K562 (cell line): Measurements from ENCODE around the gene TAF3. TPM values are rescaled to one million over a fixed set of nuclear protein-coding genes. Genes with fewer than 3 reads are reported as not detected.

Source experiments
- ATAC-seq: fragments of 200-7000 bp; cut with Tn5 transposase; 3 replicates; pipeline ENCODE4 v1.9.1; 2020; ENCODE audit warnings: moderate library complexity
- BruUV-seq: library from RNA; stranded (reverse); fragments of 400-500 nt; replicated peaks from 2 replicates; lab custom pipeline; 2021; lab: Mats Ljungman, UMichigan
- CTCF ChIA-PET: fragments of 300-600 bp; formaldehyde crosslinking; extraction: SDS; loops from one replicate; lab custom pipeline; 2021; ENCODE audit warnings: low intra/inter-chr PET ratio; lab: Yijun Ruan, JAX
- POLR2A ChIA-PET: fragments of 300-600, 350-650 bp; sonication (Branson Sonifier 250); formaldehyde crosslinking; extraction: SDS; loops from one replicate; lab custom pipeline; 2021; ENCODE audit warnings: antibody characterized with exemption, inconsistent platforms; lab: Yijun Ruan, JAX
- DNase-seq, 4 experiments: peaks; one replicate each; pipeline versions ENCODE4 v3.0.0 to v3.0.0-alpha.2; 2011 to 2018; ENCODE audit warnings: low spot score in 3 of 4, mixed read lengths in 3 of 4; ENCODE audit errors: extremely low read depth in 1 of 4
- FAIRE-seq: peaks from 2 replicates; lab custom pipeline; 2011; peaks lifted over from hg19 to GRCh38; lab: Jason Lieb, UNC
- H2AFZ ChIP-seq: 2 replicates; pipeline ENCODE4 v1.6.0; 2011; ENCODE audit warnings: low read depth, low read length, control low read depth, inconsistent platforms
- H3K27ac ChIP-seq: fragments of 200-600 bp; 3 replicates; pipeline ENCODE4 v1.8.0; 2011; ENCODE audit warnings: low read depth, mild to moderate bottlenecking, control low read depth, inconsistent platforms, low read length, moderate library complexity, mixed read lengths; ENCODE audit errors: extremely low read depth
- H3K27me3 ChIP-seq, 2 experiments: fragments of 300-600 bp in 1 of 2; 2 replicates in 1 of 2; 3 replicates in 1 of 2; pipeline versions ENCODE4 v1.6.0 to v1.8.0; 2011; ENCODE audit warnings: inconsistent platforms in 2 of 2, low read length in 2 of 2, mild to moderate bottlenecking in 1 of 2, mixed read lengths in 1 of 2, moderate library complexity in 1 of 2; ENCODE audit not compliant: control insufficient read depth in 2 of 2, insufficient read depth in 2 of 2
- H3K36me3 ChIP-seq: fragments of 300-600 bp; 3 replicates; pipeline ENCODE4 v1.8.0; 2011; ENCODE audit warnings: mild to moderate bottlenecking, low read length, inconsistent platforms; ENCODE audit not compliant: control insufficient read depth, insufficient read depth
- H3K4me1 ChIP-seq, 2 experiments: fragments of 200-600 bp in 1 of 2; replicated peaks in 1 of 2; 2 replicates in 1 of 2; 3 replicates in 1 of 2; pipeline versions ENCODE4 v1.5.1 to v1.8.0; 2011; ENCODE audit warnings: inconsistent platforms in 2 of 2, low read length in 2 of 2, mild to moderate bottlenecking in 1 of 2, mixed read lengths in 1 of 2, moderate library complexity in 1 of 2; ENCODE audit not compliant: control insufficient read depth in 2 of 2, insufficient read depth in 2 of 2
- H3K4me2 ChIP-seq: 2 replicates; pipeline ENCODE4 v1.6.1; 2011; ENCODE audit warnings: low read length, control low read depth, inconsistent platforms, mixed read lengths; ENCODE audit not compliant: insufficient read depth
- H3K4me3 ChIP-seq: fragments of 200-600 bp; sonication (generic), shearing (Covaris generic); 2 replicates; pipeline ENCODE4 v1.5.1; 2016; ENCODE audit warnings: control low read depth, inconsistent platforms
- H3K79me2 ChIP-seq: fragments of 200-600 bp; 3 replicates; pipeline ENCODE4 v1.8.0; 2011; ENCODE audit warnings: low read length, inconsistent platforms; ENCODE audit not compliant: control insufficient read depth, insufficient read depth
- H3K9ac ChIP-seq, 2 experiments: 2 replicates each; pipeline versions ENCODE4 v1.6.0 to v1.6.1; 2011; ENCODE audit warnings: low read depth in 2 of 2, low read length in 2 of 2, control low read depth in 1 of 2, inconsistent platforms in 1 of 2, mild to moderate bottlenecking in 1 of 2, mixed read lengths in 1 of 2; ENCODE audit not compliant: insufficient read depth in 1 of 2
- H3K9me1 ChIP-seq: one replicate; pipeline ENCODE4 v1.6.0; 2011; ENCODE audit warnings: inconsistent platforms, mild to moderate bottlenecking, low read length, moderate library complexity; ENCODE audit not compliant: control insufficient read depth, insufficient read depth
- H3K9me3 ChIP-seq: replicated peaks from 2 replicates; pipeline ENCODE4 v1.5.1; 2011; ENCODE audit warnings: low read depth, low read length, inconsistent platforms; ENCODE audit not compliant: control insufficient read depth, insufficient read depth
- H4K20me1 ChIP-seq: replicated peaks from 2 replicates; pipeline ENCODE4 v1.6.1; 2011; ENCODE audit warnings: low read length, inconsistent platforms, mixed read lengths; ENCODE audit not compliant: control insufficient read depth, insufficient read depth
- BHLHE40 ChIP-seq: IDR thresholded peaks from 2 replicates; pipeline ENCODE4 v1.6.1; 2011; ENCODE audit warnings: low read length, improper control_type of control experiment
- CBFB ChIP-seq: sonication (generic); formaldehyde crosslinking; IDR thresholded peaks from 2 replicates; pipeline ENCODE4 v1.4.0; 2020; ENCODE audit warnings: mild to moderate bottlenecking, missing genetic modification reagents
- ELF4 ChIP-seq: fragments of 450-650 bp; formaldehyde crosslinking; IDR thresholded peaks from 2 replicates; pipeline ENCODE4 v1.4.0; 2022; ENCODE audit warnings: missing genetic modification characterization
- EP300 ChIP-seq: IDR thresholded peaks from 2 replicates; pipeline ENCODE4 v1.6.1; 2012; ENCODE audit warnings: low read length, improper control_type of control experiment
- GATAD2A ChIP-seq: fragments of 450-650 bp; IDR thresholded peaks from 2 replicates; pipeline ENCODE4 v1.6.1; 2017
- GTF2A2 ChIP-seq: IDR thresholded peaks from 2 replicates; pipeline ENCODE4 v1.6.1; 2016; ENCODE audit warnings: mild to moderate bottlenecking, missing genetic modification characterization, missing compliant biosample characterization
- KAT8 ChIP-seq: fragments of 450-650 bp; IDR thresholded peaks from 2 replicates; pipeline ENCODE4 v1.6.1; 2016; ENCODE audit warnings: low read depth, mild to moderate bottlenecking
- MAFF ChIP-seq: IDR thresholded peaks from 2 replicates; pipeline ENCODE4 v1.6.1; 2012; ENCODE audit warnings: low read length, improper control_type of control experiment
- MAZ ChIP-seq, 2 experiments: fragments of 450-650 bp in 1 of 2; sonication (generic) in 1 of 2; formaldehyde crosslinking; IDR thresholded peaks in 1 of 2; conservative IDR thresholded peaks in 1 of 2; 2 replicates each; pipeline versions ENCODE4 v1.4.0 to v1.5.0; 2020; ENCODE audit warnings: mild to moderate bottlenecking in 1 of 2, missing genetic modification reagents in 1 of 2
- MCM3 ChIP-seq: fragments of 450-650 bp; IDR thresholded peaks from 2 replicates; pipeline ENCODE4 v1.6.1; 2016
- MTA2 ChIP-seq: fragments of 450-650 bp; IDR thresholded peaks from 2 replicates; pipeline ENCODE4 v1.6.1; 2016; ENCODE audit warnings: low read depth
- MTF1 ChIP-seq: fragments of 250-450 bp; sonication (Bioruptor Pico); IDR thresholded peaks from 2 replicates; pipeline ENCODE4 v1.9.0; 2021; ENCODE audit warnings: moderate library complexity, mild to moderate bottlenecking, inconsistent platforms, borderline replicate concordance
- RBM25 ChIP-seq: fragments of 200-400 bp; formaldehyde crosslinking; IDR thresholded peaks from 2 replicates; pipeline ENCODE4 v1.6.1; 2018; ENCODE audit warnings: low read length, low read depth, moderate library complexity; ENCODE audit not compliant: severe bottlenecking
- RBM34 ChIP-seq: fragments of 200-400 bp; formaldehyde crosslinking; IDR thresholded peaks from 2 replicates; pipeline ENCODE4 v1.6.1; 2018; ENCODE audit warnings: low read length, borderline replicate concordance; ENCODE audit not compliant: insufficient read depth
- RNF2 ChIP-seq: sonication (generic); IDR thresholded peaks from 2 replicates; pipeline ENCODE4 v1.6.1; 2016
- TCF3 ChIP-seq: sonication (generic); formaldehyde crosslinking; IDR thresholded peaks from 2 replicates; pipeline ENCODE4 v1.4.0; 2020; ENCODE audit warnings: mild to moderate bottlenecking, missing genetic modification reagents
- ZBTB7A ChIP-seq: IDR thresholded peaks from 2 replicates; pipeline ENCODE4 v1.6.1; 2011; ENCODE audit warnings: low read depth, mild to moderate bottlenecking, low read length, moderate library complexity, borderline replicate concordance; ENCODE audit not compliant: control insufficient read depth
- ZKSCAN8 ChIP-seq: fragments of 200-800 bp; sonication (Bioruptor generic); IDR thresholded peaks from 2 replicates; pipeline ENCODE4 v1.6.1; 2016; ENCODE audit warnings: missing genetic modification characterization, missing compliant biosample characterization
- ZNF354B ChIP-seq: fragments of 250-450 bp; sonication (Bioruptor Pico); IDR thresholded peaks from 2 replicates; pipeline ENCODE4 v1.4.0; 2020
- ZNF695 ChIP-seq: fragments of 450-650 bp; formaldehyde crosslinking; IDR thresholded peaks from 2 replicates; pipeline ENCODE4 v1.4.0; 2020; ENCODE audit warnings: mild to moderate bottlenecking, moderate library complexity
- in situ Hi-C: fragments of 300-500 bp; cut with MboI; formaldehyde crosslinking; loops from 4 replicates; pipeline ENCODE4 v1.15.0; 2018; ENCODE audit warnings: inconsistent platforms, mixed read lengths
- intact Hi-C: fragments of 100-400 bp; cut with micrococcal nuclease; formaldehyde crosslinking; loops from 2 replicates; pipeline ENCODE4 v1.14.2; 2022
- polyA plus RNA-seq, 8 experiments: library from polyadenylated mRNA; depleted of rRNA in 4 of 8; stranded (reverse) in 5 of 8; unstranded in 3 of 8; fragments of >200 nt; fragmentation: Nextera tagmentation in 2 of 8; fragmentation: Illumina TruSeq in 1 of 8; extraction: Ambion mirVana in 2 of 8; extraction: Trizol in 1 of 8; gene quantifications; 2 replicates each; pipeline versions ENCODE4 v1.2.1 to v1.2.3, GENCODE V29; 2011 to 2014; ENCODE audit warnings: inconsistent platforms in 1 of 8, missing spikeins in 1 of 8
- total RNA-seq, 7 experiments: library from RNA; depleted of rRNA in 6 of 7; stranded (reverse); fragments of >200 nt in 6 of 7; fragmentation: Illumina TruSeq in 2 of 7; extraction: Trizol in 2 of 7; gene quantifications; 2 replicates each; pipeline versions ENCODE4 v1.2.1 to v1.2.3, GENCODE V29; 2011 to 2021; ENCODE audit warnings: low replicate concordance in 1 of 7
- TF ChIP-seq, protein P1 (sequence below), 2 experiments: fragments of 450-650 bp in 1 of 2; IDR thresholded peaks; 2 replicates each; pipeline ENCODE4 v1.6.1; 2011 to 2017; ENCODE audit warnings: low read depth in 2 of 2, antibody characterized with exemption in 1 of 2, borderline replicate concordance in 1 of 2, low read length in 1 of 2, mild to moderate bottlenecking in 1 of 2, mixed read lengths in 1 of 2; ENCODE audit not compliant: control insufficient read depth in 1 of 2
- TF ChIP-seq, protein P2 (sequence below): fragments of 250-450 bp; sonication (Bioruptor Pico); IDR thresholded peaks from 2 replicates; pipeline ENCODE4 v1.5.0; 2020; ENCODE audit warnings: mild to moderate bottlenecking, borderline replicate concordance

The TAF3 gene
- total and polyA plus RNA-seq, 9 of the 15 experiments (the other 6 are each of a cell fraction or from before 2014, with no cell fraction given) = 1.5 to 9.9 (median 4.1) TPM

DNA sequence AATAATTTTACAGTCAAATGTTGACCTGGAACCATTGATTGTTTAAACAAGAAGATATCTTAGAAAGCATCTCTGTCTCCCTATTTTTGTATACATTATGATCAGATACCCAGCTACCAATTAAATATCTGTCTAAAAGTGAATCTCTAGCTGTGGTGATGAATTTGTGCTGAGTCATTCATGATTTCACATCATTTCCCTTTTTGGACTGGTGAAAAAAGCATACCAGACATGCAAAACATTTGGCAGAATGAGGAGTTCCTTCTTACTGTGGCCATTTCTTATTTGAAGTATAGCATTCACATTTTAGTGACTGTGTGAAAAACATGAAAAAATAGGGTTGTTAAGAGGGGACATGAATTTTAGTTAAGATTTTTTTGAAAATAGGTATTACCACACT lies 138.2 kb downstream of the TAF3 start:
- DNase-seq (peak in 2 of 4 experiments; percentile 25 to 35), ATAC-seq (peak; percentile 65), FAIRE-seq (peak; percentile 61)
- Histone ChIP-seq H4K20me1 (no peaks in the 10 kb centered on the region), H3K27me3 (no peaks in the 10 kb centered on the region), H3K4me3 (no peak overlapping the region), H3K27ac (0 out of 3 replicates have a peak overlapping the region, but pooled peaks have one; percentile 17), H3K9me3 (no peaks in the 10 kb centered on the region), H3K4me1 (peaks cover 0 to 18% of the 10 kb centered on the region in 2 experiments; a peak in 4 of 5 replicates), H3K9me1 (no peaks in the 10 kb centered on the region), H3K4me2 (no peak overlapping the region), H3K79me2 (peaks cover 5% of the 10 kb centered on the region; the same call in 1 of the 3 replicates), H2AFZ (no peak overlapping the region), H3K36me3 (no peaks in the 10 kb centered on the region), H3K9ac (no peak overlapping the region)
- intact Hi-C loops = no loop called here
- BruUV-seq = no TSS peak
- in situ Hi-C loops = no loop called here
- CTCF ChIA-PET = no interaction called here
- POLR2A ChIA-PET = no interaction called here
- no peak for TF ChIP-seq BHLHE40
- TF ChIP-seq ZKSCAN8 (CRISPR knock-in tag) = no peak
- no peak for TF ChIP-seq GATAD2A
- TF ChIP-seq ZBTB7A = no peak
- TF ChIP-seq RBM25 = no peak
- TF ChIP-seq, protein P1, sequence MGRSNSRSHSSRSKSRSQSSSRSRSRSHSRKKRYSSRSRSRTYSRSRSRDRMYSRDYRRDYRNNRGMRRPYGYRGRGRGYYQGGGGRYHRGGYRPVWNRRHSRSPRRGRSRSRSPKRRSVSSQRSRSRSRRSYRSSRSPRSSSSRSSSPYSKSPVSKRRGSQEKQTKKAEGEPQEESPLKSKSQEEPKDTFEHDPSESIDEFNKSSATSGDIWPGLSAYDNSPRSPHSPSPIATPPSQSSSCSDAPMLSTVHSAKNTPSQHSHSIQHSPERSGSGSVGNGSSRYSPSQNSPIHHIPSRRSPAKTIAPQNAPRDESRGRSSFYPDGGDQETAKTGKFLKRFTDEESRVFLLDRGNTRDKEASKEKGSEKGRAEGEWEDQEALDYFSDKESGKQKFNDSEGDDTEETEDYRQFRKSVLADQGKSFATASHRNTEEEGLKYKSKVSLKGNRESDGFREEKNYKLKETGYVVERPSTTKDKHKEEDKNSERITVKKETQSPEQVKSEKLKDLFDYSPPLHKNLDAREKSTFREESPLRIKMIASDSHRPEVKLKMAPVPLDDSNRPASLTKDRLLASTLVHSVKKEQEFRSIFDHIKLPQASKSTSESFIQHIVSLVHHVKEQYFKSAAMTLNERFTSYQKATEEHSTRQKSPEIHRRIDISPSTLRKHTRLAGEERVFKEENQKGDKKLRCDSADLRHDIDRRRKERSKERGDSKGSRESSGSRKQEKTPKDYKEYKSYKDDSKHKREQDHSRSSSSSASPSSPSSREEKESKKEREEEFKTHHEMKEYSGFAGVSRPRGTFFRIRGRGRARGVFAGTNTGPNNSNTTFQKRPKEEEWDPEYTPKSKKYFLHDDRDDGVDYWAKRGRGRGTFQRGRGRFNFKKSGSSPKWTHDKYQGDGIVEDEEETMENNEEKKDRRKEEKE (IDR thresholded peaks at IDR 0.05; ENCODE audit: borderline replicate concordance in 1 of 2, control insufficient read depth in 1 of 2, low read depth in 2 of 2, low read length in 1 of 2) = no peak
- no peak for TF ChIP-seq MTF1 (CRISPR knock-in tag)
- TF ChIP-seq CBFB = no peak
- no peak for TF ChIP-seq ZNF354B (CRISPR knock-in tag)
- no peak for TF ChIP-seq MCM3
- 0 out of 2 replicates have a peak, but pooled peaks have one; percentile 11 for TF ChIP-seq EP300
- TF ChIP-seq MAFF = peak; percentile 97
- TF ChIP-seq GTF2A2 (tag) = no peak
- TF ChIP-seq TCF3 (CRISPR knock-in tag) = no peak
- no peak for TF ChIP-seq RBM34
- TF ChIP-seq, protein P2, sequence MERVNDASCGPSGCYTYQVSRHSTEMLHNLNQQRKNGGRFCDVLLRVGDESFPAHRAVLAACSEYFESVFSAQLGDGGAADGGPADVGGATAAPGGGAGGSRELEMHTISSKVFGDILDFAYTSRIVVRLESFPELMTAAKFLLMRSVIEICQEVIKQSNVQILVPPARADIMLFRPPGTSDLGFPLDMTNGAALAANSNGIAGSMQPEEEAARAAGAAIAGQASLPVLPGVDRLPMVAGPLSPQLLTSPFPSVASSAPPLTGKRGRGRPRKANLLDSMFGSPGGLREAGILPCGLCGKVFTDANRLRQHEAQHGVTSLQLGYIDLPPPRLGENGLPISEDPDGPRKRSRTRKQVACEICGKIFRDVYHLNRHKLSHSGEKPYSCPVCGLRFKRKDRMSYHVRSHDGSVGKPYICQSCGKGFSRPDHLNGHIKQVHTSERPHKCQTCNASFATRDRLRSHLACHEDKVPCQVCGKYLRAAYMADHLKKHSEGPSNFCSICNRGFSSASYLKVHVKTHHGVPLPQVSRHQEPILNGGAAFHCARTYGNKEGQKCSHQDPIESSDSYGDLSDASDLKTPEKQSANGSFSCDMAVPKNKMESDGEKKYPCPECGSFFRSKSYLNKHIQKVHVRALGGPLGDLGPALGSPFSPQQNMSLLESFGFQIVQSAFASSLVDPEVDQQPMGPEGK (CRISPR knock-in tag) = no peak
- no peak for TF ChIP-seq RNF2
- no peak for TF ChIP-seq ZNF695
- TF ChIP-seq MAZ (CRISPR knock-in tag; conservative IDR thresholded peaks at IDR 0.05 in 1 of 2, IDR thresholded peaks at IDR 0.05 in 1 of 2) = no peak
- no peak for TF ChIP-seq ELF4 (CRISPR knock-in tag)
- TF ChIP-seq KAT8 = no peak
- no peak for TF ChIP-seq MTA2
